ENCODE data around the gene MYO15B.

MYO15B gene

GRCh38 chr17:75641343-75641742 lies 53.7 kb downstream of the MYO15B start:
- DNase-seq: no peak

- no peak for DNase-seq
Measured at GRCh38 chr17:75642182-75642783, 54.7 kb downstream of the MYO15B start.

GRCh38 chr17:75642784-75643642 lies 55.4 kb downstream of the MYO15B start:
- DNase-seq: no peak

GRCh38 chr17:75643643-75644017 lies 56.0 kb downstream of the MYO15B start:
- no peak for DNase-seq

GRCh38 chr17:75645501-75645888 lies 57.9 kb downstream of the MYO15B start:
- no peak for DNase-seq

- DNase-seq: peak; percentile 15
Measured at GRCh38 chr17:75645889-75646637, 58.5 kb downstream of the MYO15B start.

GRCh38 chr17:75646638-75646992 lies 59.0 kb downstream of the MYO15B start:
- no peak for DNase-seq

- DNase-seq: no peak
Measured at GRCh38 chr17:75647061-75647460, 59.5 kb downstream of the MYO15B start.

GRCh38 chr17:75647921-75648320 lies 60.3 kb downstream of the MYO15B start:
- no peak for DNase-seq

- no peak for DNase-seq
Measured at GRCh38 chr17:75649687-75650086, 62.1 kb downstream of the MYO15B start.

- DNase-seq: no peak
Measured at GRCh38 chr17:75650874-75651273, 63.3 kb downstream of the MYO15B start.

- DNase-seq: no peak
Measured at GRCh38 chr17:75652341-75652740, 64.7 kb downstream of the MYO15B start.

- peak; percentile 32 for DNase-seq
Measured at GRCh38 chr17:75652934-75653549, 65.4 kb downstream of the MYO15B start.

GRCh38 chr17:75654176-75654575 lies 66.6 kb downstream of the MYO15B start:
- no peak for DNase-seq

GRCh38 chr17:75658237-75658636 lies 70.6 kb downstream of the MYO15B start:
- DNase-seq: no peak

GRCh38 chr17:75661531-75661930 lies 73.9 kb downstream of the MYO15B start:
- no peak for DNase-seq

- no peak for DNase-seq
Measured at GRCh38 chr17:75662511-75662910, 74.9 kb downstream of the MYO15B start.

- no peak for DNase-seq
Measured at GRCh38 chr17:75664099-75664549, 76.5 kb downstream of the MYO15B start.

GRCh38 chr17:75665981-75666380 lies 78.4 kb downstream of the MYO15B start:
- no peak for DNase-seq

GRCh38 chr17:75666959-75667790 lies 79.6 kb downstream of the MYO15B start, which contains the start of the genes RECQL5 and SAP30BP:
RECQL5 (minus strand) TSS chr17:75667154; CDS start chr17:75666557, 597 bp downstream.
SAP30BP (plus strand) TSS chr17:75667338; CDS start chr17:75667373, 35 bp downstream.
- peak; percentile 97 for DNase-seq

GRCh38 chr17:75667825-75668224 lies 80.2 kb downstream of the MYO15B start:
- DNase-seq: no peak

- no peak for DNase-seq
Measured at GRCh38 chr17:75668489-75668888, 80.9 kb downstream of the MYO15B start.
